GM23338 (cell line): ENCODE results near the gene C16orf74. TPM values are rescaled to one million over a fixed set of nuclear protein-coding genes. Genes with fewer than 3 reads are reported as not detected.

Experiments used
- ATAC-seq: fragments of 200-7000 bp; cut with Tn5 transposase; 3 replicates; pipeline ENCODE4 v1.9.1; 2020
- DNase-seq: peaks from one replicate; pipeline ENCODE4 v3.0.0-alpha.2; 2015; ENCODE audit warnings: low spot score
- H2AFZ ChIP-seq: fragments of 200-600 bp; sonication (generic); 2 replicates; pipeline ENCODE4 v1.8.0; 2016; ENCODE audit warnings: antibody characterized with exemption, mild to moderate bottlenecking, moderate library complexity
- H3F3A ChIP-seq: fragments of 200-600 bp; sonication (generic); replicated peaks from 2 replicates; pipeline ENCODE4 v1.8.0; 2017; ENCODE audit warnings: antibody characterized with exemption, mixed run types, low read depth
- H3K27ac ChIP-seq: fragments of 200-600 bp; sonication (generic); 2 replicates; pipeline ENCODE4 v1.6.1; 2016; ENCODE audit warnings: low read depth
- H3K27me3 ChIP-seq: fragments of 200-600 bp; sonication (generic); 2 replicates; pipeline ENCODE4 v1.8.0; 2016; ENCODE audit warnings: mild to moderate bottlenecking, mixed run types, moderate library complexity; ENCODE audit not compliant: insufficient read depth
- H3K36me3 ChIP-seq: fragments of 200-600 bp; sonication (generic); 2 replicates; pipeline ENCODE4 v1.8.0; 2016; ENCODE audit warnings: mild to moderate bottlenecking; ENCODE audit not compliant: insufficient read depth
- H3K4me1 ChIP-seq: fragments of 200-600 bp; sonication (generic); 2 replicates; pipeline ENCODE4 v1.8.0; 2016; ENCODE audit warnings: mild to moderate bottlenecking, moderate library complexity; ENCODE audit not compliant: insufficient read depth
- H3K4me2 ChIP-seq: fragments of 200-600 bp; sonication (generic); 2 replicates; pipeline ENCODE4 v1.7.1; 2017; ENCODE audit warnings: mixed run types
- H3K4me3 ChIP-seq: fragments of 200-600 bp; sonication (generic); 2 replicates; pipeline ENCODE4 v1.6.1; 2016; ENCODE audit warnings: mixed run types
- H3K79me2 ChIP-seq: fragments of 200-600 bp; sonication (generic); replicated peaks from 2 replicates; pipeline ENCODE4 v1.8.0; 2017; ENCODE audit warnings: mild to moderate bottlenecking; ENCODE audit not compliant: insufficient read depth
- H3K9me2 ChIP-seq: fragments of 200-600 bp; sonication (generic); 2 replicates; pipeline ENCODE4 v1.8.0; 2017; ENCODE audit not compliant: insufficient read depth
- H4K20me1 ChIP-seq: fragments of 200-600 bp; sonication (generic); replicated peaks from 2 replicates; pipeline ENCODE4 v1.8.0; 2017; ENCODE audit warnings: mild to moderate bottlenecking; ENCODE audit not compliant: insufficient read depth
- H3K27ac Mint-ChIP-seq: 2 replicates; pipeline ENCODE4 v1.8.0; 2020; ENCODE audit warnings: inconsistent platforms, mild to moderate bottlenecking, moderate library complexity, mixed read lengths
- H3K27me3 Mint-ChIP-seq: 3 replicates; pipeline ENCODE4 v1.8.0; 2022; ENCODE audit warnings: low read depth, mild to moderate bottlenecking, moderate library complexity, mixed read lengths, inconsistent platforms; ENCODE audit not compliant: insufficient read depth, poor library complexity
- H3K36me3 Mint-ChIP-seq: 3 replicates; pipeline ENCODE4 v1.8.0; 2021; ENCODE audit warnings: low read depth, mild to moderate bottlenecking, inconsistent platforms, moderate library complexity, mixed read lengths
- H3K4me1 Mint-ChIP-seq: 3 replicates; pipeline ENCODE4 v1.8.0; 2020; ENCODE audit warnings: mild to moderate bottlenecking, inconsistent platforms, mixed read lengths
- H3K4me3 Mint-ChIP-seq: 3 replicates; pipeline ENCODE4 v1.8.0; 2021; ENCODE audit warnings: moderate library complexity, mild to moderate bottlenecking, inconsistent platforms, mixed read lengths
- H3K9me3 Mint-ChIP-seq: 3 replicates; pipeline ENCODE4 v1.8.0; 2020; ENCODE audit warnings: moderate library complexity, mild to moderate bottlenecking, inconsistent platforms, mixed read lengths
- CREB1 ChIP-seq: fragments of 250-450 bp; sonication (Bioruptor Pico); IDR thresholded peaks from 2 replicates; pipeline ENCODE4 v1.5.0; 2020; ENCODE audit warnings: low read depth, mild to moderate bottlenecking, moderate library complexity
- CTCF ChIP-seq, 2 experiments: fragments of 200-600 bp in 1 of 2; sonication (generic) in 1 of 2; conservative IDR thresholded peaks; 2 replicates each; pipeline versions ENCODE4 v1.5.1 to v1.6.1; 2016 to 2017; ENCODE audit warnings: antibody characterized with exemption in 2 of 2, low read depth in 2 of 2, mild to moderate bottlenecking in 2 of 2, moderate library complexity in 1 of 2
- ETS1 ChIP-seq: IDR thresholded peaks from 2 replicates; pipeline ENCODE4 v1.6.1; 2016; ENCODE audit warnings: antibody characterized with exemption
- EZH2phosphoT487 ChIP-seq: fragments of 200-600 bp; sonication (generic); IDR thresholded peaks from one replicate; pipeline ENCODE4 v1.8.1; 2018; ENCODE audit warnings: antibody characterized with exemption; ENCODE audit not compliant: unreplicated experiment
- JUNB ChIP-seq: IDR thresholded peaks from one replicate; pipeline ENCODE4 v1.6.1; 2016; ENCODE audit warnings: antibody characterized with exemption; ENCODE audit not compliant: unreplicated experiment
- NANOG ChIP-seq: IDR thresholded peaks from 2 replicates; pipeline ENCODE4 v1.6.1; 2016; ENCODE audit warnings: antibody characterized with exemption, borderline replicate concordance
- REST ChIP-seq: IDR thresholded peaks from one replicate; pipeline ENCODE4 v1.6.1; 2018; ENCODE audit warnings: antibody characterized with exemption; ENCODE audit not compliant: unreplicated experiment
- ZNF114 ChIP-seq: fragments of 250-450 bp; sonication (Bioruptor Pico); IDR thresholded peaks from 2 replicates; pipeline ENCODE4 v1.5.0; 2020; ENCODE audit warnings: mild to moderate bottlenecking, moderate library complexity
- ZNF331 ChIP-seq: fragments of 250-450 bp; sonication (Bioruptor Pico); IDR thresholded peaks from 2 replicates; pipeline ENCODE4 v1.5.0; 2020; ENCODE audit warnings: low read depth, mild to moderate bottlenecking, moderate library complexity
- ZNF462 ChIP-seq: fragments of 250-450 bp; sonication (Bioruptor Pico); IDR thresholded peaks from 2 replicates; pipeline ENCODE4 v1.5.0; 2020; ENCODE audit warnings: mild to moderate bottlenecking, moderate library complexity
- polyA plus RNA-seq: library from polyadenylated mRNA; unstranded; fragments of >200 nt; fragmentation: Nextera tagmentation; extraction: Ambion mirVana; gene quantifications from 2 replicates; pipeline ENCODE4 v1.2.1, GENCODE V29; 2016
- total RNA-seq: library from RNA; depleted of rRNA; stranded (reverse); fragments of >200 nt; shearing (Covaris generic); gene quantifications from 2 replicates; pipeline ENCODE4 v1.2.3, GENCODE V29; 2014

C16orf74 gene
- total and polyA plus RNA-seq, 2 experiments from 2014 or later = 12.1 to 19.1 TPM

GRCh38 chr16:85667261-85667660, 83.6 kb downstream of the C16orf74 start (continued):
- TF ChIP-seq REST (no peak), ZNF114 (CRISPR knock-in tag) (no peak), CREB1 (CRISPR knock-in tag) (no peak)

GRCh38 chr16:85665929-85666328, 85.0 kb downstream of the C16orf74 start:
- H3K4me3 Mint-ChIP-seq = no peak overlapping the region
- Histone ChIP-seq H3K4me3 (no peak overlapping the region), H3K27ac (no peak overlapping the region), H3F3A (peaks cover 20% of the 10 kb centered on the region), H3K27me3 (no peaks in the 10 kb centered on the region), H2AFZ (no peak overlapping the region), H3K36me3 (peaks cover 42% of the 10 kb centered on the region), H3K79me2 (no peaks in the 10 kb centered on the region; the same call in 1 of the 2 replicates), H3K4me2 (no peak overlapping the region), H4K20me1 (peaks cover 18% of the 10 kb centered on the region), H3K4me1 (no peaks in the 10 kb centered on the region), H3K9me2 (no peaks in the 10 kb centered on the region)
- no peaks in the 10 kb centered on the region for H3K4me1 Mint-ChIP-seq
- H3K27ac Mint-ChIP-seq = no peak overlapping the region
- no peaks in the 10 kb centered on the region; the same call in 2 of the 3 replicates for H3K9me3 Mint-ChIP-seq
- DNase-seq (no peak), ATAC-seq (no peak)
- peaks cover 92% of the 10 kb centered on the region for H3K36me3 Mint-ChIP-seq
- H3K27me3 Mint-ChIP-seq = peaks cover 37% of the 10 kb centered on the region
- no peak for TF ChIP-seq ZNF331
- TF ChIP-seq EZH2phosphoT487 = no peak
- TF ChIP-seq ZNF462 (CRISPR knock-in tag) = no peak
- no peak for TF ChIP-seq JUNB
- TF ChIP-seq CTCF (conservative IDR thresholded peaks at IDR 0.05; ENCODE audit: low read depth in 2 of 2) = no peak
- no peak for TF ChIP-seq ZNF114 (CRISPR knock-in tag)
- TF ChIP-seq ETS1 = no peak
- no peak for TF ChIP-seq NANOG
